Stimulated activated CD8-positive, alpha-beta memory T cell treated with anti-CD3 and anti-CD28 coated beads, Interleukin-12 subunit alpha, Interleukin-12 subunit beta, amount 100 ng/mL, for 1 hour (primary cell): ENCODE measurements around the gene RTN4RL1.

Experiments used
- DNase-seq: peaks from one replicate; pipeline ENCODE4 v3.0.0-alpha.2; 2020; ENCODE audit warnings: low read depth

Gene RTN4RL1

DNA sequence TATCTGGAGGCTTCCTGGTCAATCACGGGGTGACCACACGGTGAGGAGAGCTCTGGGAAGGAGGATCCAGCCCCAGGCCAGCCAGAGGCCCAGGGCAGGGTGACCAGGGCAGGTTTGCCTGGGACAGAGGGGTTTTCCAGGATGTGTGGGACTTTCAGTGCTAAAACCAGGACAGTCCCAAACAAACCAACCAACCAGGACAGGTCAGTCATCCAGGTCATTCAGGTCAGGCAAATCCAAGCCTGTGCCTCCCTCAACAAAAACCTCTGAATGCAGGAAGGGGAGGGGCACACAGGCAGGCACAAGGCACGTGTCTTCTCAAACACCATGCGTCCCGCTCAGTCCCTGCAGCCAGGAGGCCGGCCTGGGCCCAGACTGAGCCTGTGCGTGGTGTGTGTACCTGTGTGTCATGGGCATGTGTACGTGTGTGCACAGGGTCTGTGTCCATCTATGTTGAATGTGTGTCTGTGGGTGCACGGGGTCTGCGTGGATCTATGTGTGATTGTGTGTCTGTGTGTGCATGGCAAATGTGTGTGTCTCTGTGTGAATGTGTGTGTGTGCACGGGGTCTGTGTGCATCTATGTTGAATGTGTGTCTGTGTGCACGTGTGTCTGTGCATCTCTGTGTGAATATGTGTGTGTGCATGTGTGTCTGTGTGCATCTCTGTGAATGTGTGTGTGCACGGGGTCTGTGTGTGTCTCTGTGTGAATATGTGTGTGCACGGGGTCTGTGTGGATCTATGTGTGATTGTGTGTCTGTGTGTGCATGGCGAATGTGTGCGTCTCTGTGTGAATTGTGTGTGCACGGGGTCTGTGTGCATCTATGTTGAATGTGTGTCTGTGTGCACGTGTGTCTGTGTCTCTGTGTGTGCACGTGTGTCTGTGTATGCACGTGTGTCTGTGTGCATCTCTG, 78.9 kb downstream of the RTN4RL1 start:
- no peak for DNase-seq

DNA sequence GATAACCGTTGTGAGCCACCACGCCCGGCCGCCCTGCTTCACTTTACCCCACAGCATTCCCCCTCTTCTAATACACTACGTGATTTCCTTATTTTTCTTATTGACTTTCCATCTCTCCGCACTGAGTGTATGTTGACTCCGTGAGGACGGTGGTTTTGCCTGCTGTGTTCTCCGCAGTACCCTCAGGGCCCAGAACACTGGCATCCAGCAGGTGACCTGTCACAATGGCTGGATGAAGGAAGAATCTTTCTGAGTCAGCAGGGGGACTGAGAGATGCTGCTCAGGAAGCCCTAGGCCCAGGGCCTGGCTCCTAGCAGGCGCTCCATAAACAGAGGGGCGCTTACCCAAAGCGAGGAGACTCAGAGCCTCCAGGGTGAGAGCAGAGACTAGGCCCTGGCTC, 79.5 kb downstream of the RTN4RL1 start:
- no peak for DNase-seq

DNA sequence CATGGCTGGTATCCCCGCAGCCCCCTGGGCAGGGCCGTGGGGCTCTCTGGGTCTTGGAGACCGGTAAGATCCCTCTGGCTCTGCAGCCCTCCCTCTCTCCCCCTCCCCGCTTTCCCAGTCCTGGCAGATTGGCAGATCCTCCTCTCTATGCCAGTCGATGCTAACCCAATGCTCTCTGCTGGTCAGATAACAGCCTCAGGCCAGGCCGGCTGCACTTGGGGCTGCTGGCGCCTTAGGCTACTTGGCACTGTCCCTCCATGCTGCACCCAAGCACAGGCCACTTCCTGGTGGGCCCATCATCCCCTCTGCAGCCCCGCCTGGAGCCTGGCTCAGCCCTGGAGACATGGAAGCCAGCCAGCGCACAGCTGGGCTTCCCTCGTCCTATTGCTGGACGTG, 81.7 kb downstream of the RTN4RL1 start:
- DNase-seq: no peak

- DNase-seq: no peak
These were observed 82.3 kb downstream of the RTN4RL1 start for GRCh38 chr17:1942666-1943435.

- DNase-seq: no peak
These were observed 83.1 kb downstream of the RTN4RL1 start for GRCh38 chr17:1942066-1942365.

DNA sequence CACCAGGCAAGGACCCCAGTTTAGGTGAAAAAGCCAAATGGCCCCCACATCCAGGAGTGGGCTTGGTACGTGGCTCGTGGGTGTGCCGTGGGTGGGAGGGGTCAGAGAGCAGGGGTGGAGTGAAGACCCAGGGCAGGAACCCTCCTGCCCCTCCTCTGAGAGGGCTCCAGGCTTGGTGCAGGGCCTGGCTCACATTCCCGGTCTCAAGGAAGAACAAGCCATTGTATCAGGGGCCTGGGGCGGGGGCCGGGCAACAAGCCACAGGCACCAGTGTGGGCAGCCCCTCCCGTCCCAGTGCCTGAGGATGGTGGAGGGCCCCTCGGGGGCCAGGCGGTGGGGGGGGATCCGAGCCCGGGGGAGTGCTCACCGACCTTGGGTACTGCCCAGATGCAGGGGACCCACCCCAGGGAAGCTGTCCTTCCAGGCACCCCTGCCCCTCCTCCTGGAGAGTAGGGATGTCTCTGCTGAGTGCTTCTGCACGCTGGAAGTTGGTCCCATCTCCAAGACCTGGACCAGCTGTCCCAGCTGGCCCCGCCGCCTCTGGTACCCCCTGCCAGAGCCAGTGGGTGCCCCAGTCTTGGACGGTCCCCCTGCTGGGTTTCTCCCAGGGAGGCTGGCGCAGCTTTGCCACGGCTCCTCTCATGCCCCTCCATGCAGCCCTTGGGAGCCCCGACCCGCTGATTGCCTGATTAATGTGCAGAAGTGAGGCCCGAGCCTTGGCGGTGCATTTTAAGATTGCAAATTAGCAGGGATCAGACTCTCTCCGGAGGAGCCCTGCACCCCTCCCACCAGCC, 83.7 kb downstream of the RTN4RL1 start:
- no peak for DNase-seq

DNA sequence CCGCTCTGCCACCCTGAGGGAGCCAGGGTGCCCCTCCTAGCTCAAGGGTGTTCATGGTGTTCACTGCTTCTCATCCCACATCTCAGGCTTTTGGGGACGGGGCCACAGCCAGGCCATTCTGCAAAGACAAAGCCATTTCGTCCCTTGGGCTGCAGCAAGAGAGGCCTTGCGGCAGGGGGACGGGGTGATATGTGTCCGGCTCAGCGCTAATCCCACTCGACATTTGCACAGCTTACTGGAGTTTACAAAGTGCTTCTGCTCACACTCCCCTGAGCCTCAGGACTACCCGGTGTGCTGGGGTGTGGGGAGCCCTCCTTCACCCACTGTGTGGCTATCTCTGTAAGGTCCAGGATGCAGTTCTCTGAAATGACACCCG, 84.3 kb downstream of the RTN4RL1 start:
- DNase-seq: no peak

- no peak for DNase-seq
These were observed 84.9 kb downstream of the RTN4RL1 start for GRCh38 chr17:1939981-1940809.

GRCh38 chr17:1937461-1937860, 87.7 kb downstream of the RTN4RL1 start:
- DNase-seq: no peak

GRCh38 chr17:1936766-1937165, 88.4 kb downstream of the RTN4RL1 start:
- no peak for DNase-seq

- no peak for DNase-seq
These were observed 90.2 kb downstream of the RTN4RL1 start for GRCh38 chr17:1934901-1935300.

DNA sequence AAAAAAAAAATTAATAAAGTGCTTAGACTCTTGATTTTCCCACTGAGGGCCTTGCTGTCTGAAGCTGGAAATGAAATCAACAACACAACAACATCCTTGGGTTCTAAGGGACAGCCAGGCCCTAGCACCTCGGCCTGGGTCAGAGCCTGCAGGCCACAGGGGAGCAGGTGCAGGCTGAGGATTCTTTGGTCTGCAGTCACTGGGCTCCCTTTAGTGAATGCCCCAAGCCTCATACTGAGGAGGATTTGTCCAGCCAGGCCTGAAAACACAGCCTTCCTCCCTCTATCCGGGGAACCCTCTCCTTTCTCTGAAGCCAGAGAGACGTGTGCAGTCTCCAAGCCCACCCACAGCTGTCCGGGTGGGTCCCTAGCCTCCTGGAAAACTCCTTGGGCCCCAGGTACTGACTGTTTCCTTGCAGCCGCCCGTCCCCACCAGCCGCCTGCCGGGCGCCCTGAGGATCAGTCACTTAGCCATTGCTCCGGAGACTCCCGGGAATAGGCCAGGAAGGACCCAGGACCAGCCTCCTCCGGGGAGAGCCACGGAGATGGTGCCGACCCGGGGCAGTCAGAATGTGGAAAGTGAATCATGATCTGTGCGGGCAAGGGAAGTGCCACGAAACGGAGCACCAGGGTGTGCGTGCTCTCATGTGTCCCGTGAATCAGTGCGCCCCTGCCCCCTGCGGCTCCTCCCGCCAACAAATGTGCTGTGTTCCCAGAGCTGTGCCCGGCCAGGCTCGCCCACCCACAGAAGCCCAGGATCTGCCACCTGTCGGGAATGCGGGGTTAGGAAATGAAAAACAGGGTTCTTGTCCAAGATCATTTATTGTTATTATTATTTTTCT, 91.0 kb downstream of the RTN4RL1 start:
- no peak for DNase-seq

DNA sequence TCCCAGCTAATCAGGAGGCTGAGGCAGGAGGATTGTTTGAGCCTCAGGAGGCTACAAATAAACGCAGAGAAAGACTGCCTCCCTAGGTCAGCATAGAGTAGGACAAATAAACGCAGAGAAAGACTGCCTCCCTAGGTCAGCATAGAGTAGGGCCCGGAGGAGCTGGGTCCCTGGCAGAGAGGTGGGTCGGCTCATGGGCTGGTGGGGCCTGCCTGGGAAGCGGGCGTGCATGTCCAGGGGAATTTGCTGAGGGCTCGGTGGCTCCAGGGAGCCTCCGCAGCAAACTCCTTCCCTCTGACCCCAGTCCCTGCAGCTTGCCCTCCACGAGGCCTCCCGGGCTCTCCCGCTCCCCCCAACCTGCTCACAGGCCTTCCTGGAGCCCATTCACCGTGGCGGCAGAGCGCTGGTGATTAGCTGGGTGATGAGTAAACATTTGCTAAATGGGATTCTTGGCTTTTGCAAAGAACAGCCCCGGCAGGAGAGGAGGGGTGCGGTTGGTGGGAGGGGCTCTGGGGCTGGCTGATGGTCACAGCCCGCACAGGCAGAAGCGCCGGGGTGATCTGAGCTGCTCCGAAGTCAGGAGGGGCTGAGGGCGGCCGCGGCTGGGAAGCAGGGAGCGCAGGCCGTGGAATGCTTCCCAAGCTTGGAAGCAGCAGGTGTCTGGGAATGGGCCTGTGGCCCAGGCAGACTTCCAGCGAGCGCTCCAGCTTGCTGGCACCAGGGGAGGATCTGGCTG, 93.1 kb downstream of the RTN4RL1 start:
- DNase-seq: no peak

GRCh38 chr17:1930337-1930645, 94.8 kb downstream of the RTN4RL1 start:
- DNase-seq: no peak

GRCh38 chr17:1928976-1929375, 96.2 kb downstream of the RTN4RL1 start:
- no peak for DNase-seq

GRCh38 chr17:1920948-1921351, 104.2 kb downstream of the RTN4RL1 start:
- no peak for DNase-seq

DNA sequence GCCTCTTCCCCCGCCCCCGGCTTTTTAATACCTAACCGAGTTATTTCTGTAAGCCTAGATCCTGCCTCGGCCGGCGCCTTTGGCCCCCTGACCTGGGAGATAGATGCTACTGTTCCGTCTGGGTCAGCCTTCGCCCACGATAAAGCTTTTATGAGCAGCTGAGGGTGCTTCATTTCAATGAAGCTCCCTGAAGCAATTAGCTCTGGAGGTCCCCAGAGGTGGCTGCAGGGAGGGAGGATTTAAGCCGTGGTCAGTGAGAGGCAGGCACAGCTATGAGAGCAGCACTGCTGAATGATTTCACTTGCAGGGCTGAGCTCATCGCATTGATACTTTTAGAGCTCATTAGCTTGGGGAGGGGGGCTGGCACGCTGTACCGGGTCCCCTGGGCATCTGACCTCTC, 105.9 kb downstream of the RTN4RL1 start:
- no peak for DNase-seq

- DNase-seq: no peak
These were observed 106.6 kb downstream of the RTN4RL1 start for GRCh38 chr17:1918346-1919162.

DNA sequence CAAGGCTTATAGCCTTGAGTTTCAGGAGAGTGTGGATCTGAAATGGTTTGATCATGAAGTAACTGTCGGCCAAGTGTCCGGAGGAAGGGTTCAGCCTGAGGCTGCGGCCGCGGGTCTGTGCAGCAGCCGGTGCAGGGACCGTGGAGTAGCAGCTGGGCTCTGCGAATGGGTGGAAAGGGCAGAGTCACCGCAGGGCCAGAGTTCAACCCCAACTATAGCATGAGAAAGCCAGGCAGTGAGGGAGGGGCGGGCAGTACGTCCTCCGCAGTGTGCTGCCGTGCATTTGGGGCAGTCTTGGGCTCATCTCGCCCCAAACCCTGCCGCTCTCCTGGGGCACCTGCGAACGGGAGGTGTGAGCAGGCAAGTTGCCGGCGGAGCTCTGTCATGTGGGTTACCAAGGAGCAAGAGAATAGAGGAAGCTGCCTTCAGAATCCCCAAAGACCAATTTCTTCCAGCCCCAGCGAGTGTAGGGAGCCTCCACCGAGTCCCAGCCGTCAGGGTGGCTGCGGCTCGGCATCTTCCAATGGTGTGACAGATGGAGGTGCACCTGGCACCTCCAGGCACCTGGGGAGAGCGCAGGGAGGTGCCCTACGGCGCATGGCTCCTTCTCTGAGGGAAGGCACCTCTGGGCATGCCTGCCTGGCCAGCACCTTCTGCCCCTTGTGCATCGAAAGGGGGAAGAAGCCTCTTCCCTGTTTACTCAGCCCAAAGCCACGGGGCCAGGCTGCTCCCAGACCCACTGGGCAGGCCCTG, 108.0 kb downstream of the RTN4RL1 start:
- DNase-seq: no peak
